COLO668 (cell line): ENCODE data around the gene LAMB3.

Source experiments
- DNase-seq: peaks from one replicate; lab custom pipeline; 2025; ENCODE audit not compliant: unreplicated experiment; lab: John Stamatoyannopoulos, UW

LAMB3 gene

GRCh38 chr1:209598227-209598626 is 54.0 kb downstream of the LAMB3 start:
- no peak for DNase-seq

- DNase-seq, result no peak
These were observed 54.7 kb downstream of the LAMB3 start for GRCh38 chr1:209597499-209597898.

GRCh38 chr1:209595599-209596285 is 56.5 kb downstream of the LAMB3 start:
- DNase-seq, result no peak

GRCh38 chr1:209595028-209595427 is 57.2 kb downstream of the LAMB3 start:
- DNase-seq, result no peak

GRCh38 chr1:209594440-209594839 is 57.8 kb downstream of the LAMB3 start:
- DNase-seq, result no peak

DNA sequence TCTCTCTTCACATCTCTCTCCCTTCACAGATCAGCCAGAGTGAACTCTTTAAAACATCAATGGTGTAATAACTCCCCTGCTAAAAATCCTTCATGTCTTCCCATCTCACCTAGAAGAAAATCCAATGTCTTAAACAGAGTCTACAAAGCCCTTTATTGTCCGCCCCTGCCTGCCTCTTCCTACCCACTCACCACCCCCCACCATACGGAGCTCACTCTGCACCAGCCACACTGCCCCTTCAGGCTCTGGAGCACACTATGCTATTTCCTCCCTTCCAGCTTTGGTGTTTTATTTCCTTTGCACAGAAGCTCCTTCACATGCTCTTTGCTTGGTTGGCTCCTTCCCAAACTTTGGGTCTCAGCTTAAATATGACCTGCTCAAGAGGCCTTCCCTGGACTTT is 58.5 kb downstream of the LAMB3 start:
- DNase-seq, result no peak

- DNase-seq, result no peak
These were observed 61.8 kb downstream of the LAMB3 start for GRCh38 chr1:209590405-209590804.

DNA sequence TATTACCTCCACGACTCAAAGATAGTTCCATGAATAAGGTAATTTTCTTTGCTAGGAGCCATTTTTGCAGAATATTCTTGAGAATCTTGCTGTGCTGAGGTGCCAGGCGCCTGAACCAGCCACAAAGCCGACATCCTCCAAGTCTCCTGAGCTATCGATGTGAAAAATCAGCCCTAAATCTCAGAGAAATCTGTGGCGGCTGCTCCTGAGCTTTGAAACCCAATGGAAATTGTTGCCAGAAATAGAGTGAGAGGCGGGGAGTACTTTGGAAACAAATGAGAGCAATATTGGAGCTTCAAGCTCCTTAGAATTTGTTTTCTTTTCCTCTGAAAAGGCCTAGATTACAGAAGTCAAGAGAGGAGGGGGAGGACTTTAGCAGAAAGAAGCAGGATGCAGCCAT is 62.4 kb downstream of the LAMB3 start:
- no peak for DNase-seq

- no peak for DNase-seq
These were observed 62.8 kb downstream of the LAMB3 start for GRCh38 chr1:209589440-209589839.

- no peak for DNase-seq
These were observed 64.4 kb downstream of the LAMB3 start for GRCh38 chr1:209587789-209588188.

- no peak for DNase-seq
These were observed 65.9 kb downstream of the LAMB3 start for GRCh38 chr1:209586221-209586740.

GRCh38 chr1:209585672-209586071 is 66.6 kb downstream of the LAMB3 start:
- DNase-seq, result peak; percentile 62

DNA sequence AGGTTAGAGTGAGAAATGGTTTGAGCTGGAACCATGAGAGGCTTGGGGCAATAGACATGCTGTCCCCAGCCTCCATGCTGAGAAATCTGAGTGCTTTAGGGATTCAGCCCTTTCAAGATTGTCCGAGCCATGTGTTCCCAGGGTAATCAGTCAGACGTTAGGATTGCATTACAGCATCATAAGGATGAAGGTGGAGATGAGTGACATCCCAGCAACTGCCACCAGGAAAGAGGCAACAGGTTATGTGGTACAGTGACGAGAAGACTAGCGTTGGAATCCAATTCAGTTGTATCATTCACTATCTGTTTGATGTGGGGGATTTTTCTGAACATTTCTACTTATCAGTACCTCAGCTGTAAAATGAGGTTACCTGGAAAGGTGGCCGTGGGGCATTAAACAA is 67.0 kb downstream of the LAMB3 start:
- no peak for DNase-seq

DNA sequence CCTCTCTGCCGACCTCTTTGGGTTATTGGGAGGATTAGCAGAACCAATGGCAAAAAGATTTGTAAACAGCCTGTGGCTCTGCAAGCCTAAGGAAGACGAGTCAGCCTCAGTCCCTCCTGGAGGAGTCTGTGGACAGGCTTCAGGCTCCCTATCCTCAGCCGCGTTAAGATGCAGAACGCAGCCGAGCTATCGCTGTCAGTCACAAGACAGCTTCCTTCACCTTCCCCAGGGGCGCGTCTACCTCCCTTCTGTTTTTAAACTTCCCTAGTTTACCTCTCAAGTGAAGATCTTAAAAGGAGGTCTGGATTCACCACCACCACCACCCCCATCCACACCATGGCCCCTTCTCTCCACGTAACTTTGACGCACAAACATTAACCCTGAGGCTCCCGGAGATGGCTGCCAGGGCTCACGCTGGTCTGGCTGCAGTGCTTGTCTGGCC is 68.0 kb downstream of the LAMB3 start:
- no peak for DNase-seq

DNA sequence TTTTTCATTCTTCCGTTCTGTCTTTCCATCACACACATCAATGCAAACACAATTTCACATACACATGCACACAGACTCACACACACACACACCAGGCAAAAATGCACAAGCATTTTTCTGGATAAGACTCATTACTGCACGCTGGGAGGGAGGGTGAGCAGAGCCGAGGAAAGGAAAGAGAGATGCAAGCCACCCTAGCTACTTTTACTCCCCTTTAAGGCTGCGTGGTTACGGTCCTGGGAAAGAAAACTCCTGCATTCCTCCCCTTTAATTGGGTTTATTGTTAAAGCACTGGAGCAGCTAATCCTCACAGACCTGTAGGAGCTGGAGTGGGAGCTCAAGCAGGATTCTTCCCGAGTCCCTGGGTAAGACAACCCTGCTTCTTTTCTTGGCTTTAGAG is 68.8 kb downstream of the LAMB3 start, which contains the start of gene CAMK1G:
Gene CAMK1G (plus strand): TSS at position 307 of the 400 bp plus-strand sequence. CDS start 11,270 bp downstream, outside the sequence.
- DNase-seq, result no peak

DNA sequence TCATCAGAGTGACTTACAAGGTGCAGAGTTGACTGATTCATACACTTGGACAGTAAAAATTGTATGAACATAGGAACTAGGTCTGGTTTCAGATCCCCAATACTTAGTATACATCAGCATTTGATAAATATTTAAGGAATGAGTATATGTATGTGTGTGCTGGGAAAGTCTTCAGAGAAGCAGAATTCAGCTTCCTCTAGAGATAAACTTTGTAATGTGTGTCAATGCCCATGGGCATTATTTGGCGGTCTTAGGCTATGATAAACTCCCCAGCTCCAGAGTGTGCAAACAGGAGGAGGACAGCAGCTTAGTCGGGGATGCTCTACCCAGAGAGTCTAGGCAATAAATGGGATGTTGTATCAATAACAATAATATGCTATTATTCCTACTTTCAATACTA is 71.6 kb downstream of the LAMB3 start:
- DNase-seq, result no peak

DNA sequence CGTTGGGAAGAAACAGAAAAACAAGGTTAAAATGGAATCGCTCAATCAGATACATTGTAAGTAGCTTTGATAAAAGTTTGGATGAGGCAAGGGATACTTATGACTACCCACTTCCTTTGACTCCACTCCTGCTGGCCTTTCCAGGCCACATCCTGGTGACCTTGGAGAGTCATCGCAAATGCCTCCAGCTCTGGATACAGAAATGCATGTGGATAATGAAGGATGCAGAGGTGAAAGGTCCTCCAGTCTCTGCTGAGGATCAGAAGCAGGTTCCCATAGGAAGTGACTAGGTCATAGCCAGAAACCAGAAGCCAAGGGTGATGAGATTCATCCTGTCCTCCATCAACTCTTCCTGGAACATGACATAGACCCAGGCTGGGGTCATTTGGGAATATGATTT is 74.9 kb downstream of the LAMB3 start:
- DNase-seq, result no peak

DNA sequence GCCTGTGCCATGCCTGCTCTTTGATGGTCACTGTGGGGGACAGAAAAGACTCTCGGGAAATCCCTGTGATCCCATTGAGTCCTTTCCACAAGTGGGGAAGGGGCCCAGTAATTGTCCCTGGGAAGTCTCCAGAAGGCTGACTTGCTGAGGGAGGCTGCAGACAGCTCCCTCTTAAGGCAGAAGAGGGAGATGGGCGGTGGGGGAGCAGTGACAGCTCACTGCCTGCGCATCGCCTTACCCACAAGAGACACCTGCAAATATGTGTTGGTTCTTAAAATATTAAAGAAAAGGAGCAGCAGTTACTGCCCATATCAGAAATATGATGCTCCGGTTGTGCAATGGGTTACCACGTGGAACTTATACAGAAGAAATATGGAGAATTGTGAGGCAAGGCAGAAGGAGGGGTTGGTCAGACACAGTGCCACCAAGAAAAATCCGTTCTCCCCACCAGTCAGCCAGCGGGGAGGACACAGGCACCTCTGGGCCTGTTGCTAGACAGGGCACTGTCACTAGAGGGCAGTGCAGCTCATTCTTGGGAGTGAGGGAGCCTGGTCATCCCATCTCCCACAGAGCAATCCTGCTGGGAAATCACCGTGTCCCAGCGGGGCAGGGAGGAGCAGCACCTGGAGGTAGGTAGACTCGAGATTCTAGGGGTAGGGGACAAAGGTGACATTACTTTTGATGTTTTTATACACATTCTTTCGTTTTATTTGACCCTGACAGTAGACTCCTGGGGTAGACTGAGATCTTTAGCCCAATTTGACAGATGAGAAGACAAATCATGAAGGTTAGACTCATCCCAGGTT is 75.6 kb downstream of the LAMB3 start:
- peak; percentile 83 for DNase-seq

DNA sequence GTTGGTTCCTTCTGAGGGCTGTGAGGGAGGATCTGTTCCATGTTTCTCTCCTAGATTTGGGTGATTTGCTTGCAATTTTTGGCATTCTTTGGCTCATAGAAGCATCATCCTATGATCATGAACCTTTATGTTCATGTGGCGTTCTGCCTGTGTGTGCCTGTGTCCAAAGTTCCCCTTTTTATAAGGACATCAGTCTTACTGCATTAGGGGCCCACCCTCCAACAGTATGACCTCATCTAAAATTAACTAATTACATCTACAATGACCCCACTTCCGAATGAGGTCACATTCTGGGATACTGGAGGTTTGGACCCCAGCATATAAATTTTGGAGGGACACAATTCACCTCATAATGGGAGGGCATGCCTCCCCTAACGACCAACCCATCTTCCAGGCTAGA is 81.5 kb downstream of the LAMB3 start:
- no peak for DNase-seq

GRCh38 chr1:209569455-209570207 is 82.6 kb downstream of the LAMB3 start:
- peak; percentile 90 for DNase-seq

DNA sequence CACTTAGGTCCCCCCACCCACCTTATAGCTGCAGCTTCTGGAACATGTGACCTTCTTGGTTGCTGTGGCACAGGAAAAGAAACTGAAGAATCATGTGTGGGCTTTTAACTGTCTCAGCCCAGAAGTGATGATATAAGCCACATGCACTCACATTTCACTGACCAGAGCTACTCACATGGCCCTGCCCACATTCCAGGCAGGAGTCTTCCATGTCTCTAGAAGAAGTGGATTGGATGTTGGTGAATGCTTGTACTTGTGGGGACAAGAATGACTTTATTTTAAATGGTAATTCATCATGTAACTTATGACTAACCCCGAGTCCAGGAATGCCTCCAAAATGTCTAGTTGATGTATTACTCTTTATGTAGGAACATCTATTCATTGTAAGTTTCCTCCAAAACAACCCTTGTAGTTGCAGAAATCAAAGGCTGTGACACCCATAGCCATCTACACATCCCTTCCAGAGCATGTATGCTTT is 84.5 kb downstream of the LAMB3 start:
- DNase-seq, result no peak
